ENCODE results near the gene SV2C. TPM values are rescaled to one million over a fixed set of nuclear protein-coding genes. Genes with fewer than 3 reads are reported as not detected.

The SV2C gene
- total RNA-seq, 1 donor from 2014 or later: not detected

- H3K27ac Mint-ChIP-seq (ENCODE audit: unreplicated experiment): no peak overlapping the region
- H3K4me3 Mint-ChIP-seq (ENCODE audit: unreplicated experiment): no peak overlapping the region
- H3K36me3 Mint-ChIP-seq (ENCODE audit: unreplicated experiment): no peaks in the 10 kb centered on the region
- H3K9me3 Mint-ChIP-seq (ENCODE audit: unreplicated experiment): no peaks in the 10 kb centered on the region
- TF ChIP-seq CTCF (IDR thresholded peaks at IDR 0.05): no peak
- H3K27me3 Mint-ChIP-seq (ENCODE audit: unreplicated experiment): peaks cover 18% of the 10 kb centered on the region
- DNase-seq (ENCODE audit: extremely low spot score, unreplicated experiment): no peak
- peaks cover 4% of the 10 kb centered on the region for H3K4me1 Mint-ChIP-seq (ENCODE audit: unreplicated experiment)
These were observed 119.0 kb downstream of the SV2C start for GRCh38 chr5:76202182-76202581.

GRCh38 chr5:76204191-76204590 lies 121.0 kb downstream of the SV2C start:
- no peak for TF ChIP-seq CTCF (IDR thresholded peaks at IDR 0.05)
- no peak overlapping the region for H3K27ac Mint-ChIP-seq (ENCODE audit: unreplicated experiment)
- no peaks in the 10 kb centered on the region for H3K36me3 Mint-ChIP-seq (ENCODE audit: unreplicated experiment)
- H3K27me3 Mint-ChIP-seq (ENCODE audit: unreplicated experiment): peaks cover 19% of the 10 kb centered on the region
- no peak for DNase-seq (ENCODE audit: extremely low spot score, unreplicated experiment)
- peaks cover 3% of the 10 kb centered on the region for H3K4me1 Mint-ChIP-seq (ENCODE audit: unreplicated experiment)
- no peak overlapping the region for H3K4me3 Mint-ChIP-seq (ENCODE audit: unreplicated experiment)
- H3K9me3 Mint-ChIP-seq (ENCODE audit: unreplicated experiment): no peaks in the 10 kb centered on the region

GRCh38 chr5:76204713-76205112 lies 121.5 kb downstream of the SV2C start:
- Mint-ChIP-seq H3K4me3 (ENCODE audit: unreplicated experiment) (no peak overlapping the region), H3K36me3 (ENCODE audit: unreplicated experiment) (no peaks in the 10 kb centered on the region), H3K9me3 (ENCODE audit: unreplicated experiment) (peaks cover 2% of the 10 kb centered on the region), H3K27me3 (ENCODE audit: unreplicated experiment) (peaks cover 19% of the 10 kb centered on the region), H3K4me1 (ENCODE audit: unreplicated experiment) (no peaks in the 10 kb centered on the region), H3K27ac (ENCODE audit: unreplicated experiment) (no peak overlapping the region)
- DNase-seq (ENCODE audit: extremely low spot score, unreplicated experiment): no peak
- no peak for TF ChIP-seq CTCF (IDR thresholded peaks at IDR 0.05)

- Mint-ChIP-seq H3K27ac (ENCODE audit: unreplicated experiment) (no peak overlapping the region), H3K4me1 (ENCODE audit: unreplicated experiment) (no peaks in the 10 kb centered on the region), H3K9me3 (ENCODE audit: unreplicated experiment) (peaks cover 7% of the 10 kb centered on the region), H3K36me3 (ENCODE audit: unreplicated experiment) (no peaks in the 10 kb centered on the region), H3K27me3 (ENCODE audit: unreplicated experiment) (peaks cover 15% of the 10 kb centered on the region), H3K4me3 (ENCODE audit: unreplicated experiment) (no peak overlapping the region)
- no peak for DNase-seq (ENCODE audit: extremely low spot score, unreplicated experiment)
- no peak for TF ChIP-seq CTCF (IDR thresholded peaks at IDR 0.05)
These were observed 123.9 kb downstream of the SV2C start for GRCh38 chr5:76207120-76207519.

- no peak overlapping the region for H3K4me3 Mint-ChIP-seq (ENCODE audit: unreplicated experiment)
- no peaks in the 10 kb centered on the region for H3K36me3 Mint-ChIP-seq (ENCODE audit: unreplicated experiment)
- no peaks in the 10 kb centered on the region for H3K4me1 Mint-ChIP-seq (ENCODE audit: unreplicated experiment)
- H3K27ac Mint-ChIP-seq (ENCODE audit: unreplicated experiment): no peak overlapping the region
- peaks cover 16% of the 10 kb centered on the region for H3K27me3 Mint-ChIP-seq (ENCODE audit: unreplicated experiment)
- no peak for DNase-seq (ENCODE audit: extremely low spot score, unreplicated experiment)
- peaks cover 7% of the 10 kb centered on the region for H3K9me3 Mint-ChIP-seq (ENCODE audit: unreplicated experiment)
- TF ChIP-seq CTCF (IDR thresholded peaks at IDR 0.05): no peak
These were observed 126.1 kb downstream of the SV2C start for GRCh38 chr5:76209297-76209696.
